ENCODE measurements around the gene NPM1.

NPM1 gene

DNA sequence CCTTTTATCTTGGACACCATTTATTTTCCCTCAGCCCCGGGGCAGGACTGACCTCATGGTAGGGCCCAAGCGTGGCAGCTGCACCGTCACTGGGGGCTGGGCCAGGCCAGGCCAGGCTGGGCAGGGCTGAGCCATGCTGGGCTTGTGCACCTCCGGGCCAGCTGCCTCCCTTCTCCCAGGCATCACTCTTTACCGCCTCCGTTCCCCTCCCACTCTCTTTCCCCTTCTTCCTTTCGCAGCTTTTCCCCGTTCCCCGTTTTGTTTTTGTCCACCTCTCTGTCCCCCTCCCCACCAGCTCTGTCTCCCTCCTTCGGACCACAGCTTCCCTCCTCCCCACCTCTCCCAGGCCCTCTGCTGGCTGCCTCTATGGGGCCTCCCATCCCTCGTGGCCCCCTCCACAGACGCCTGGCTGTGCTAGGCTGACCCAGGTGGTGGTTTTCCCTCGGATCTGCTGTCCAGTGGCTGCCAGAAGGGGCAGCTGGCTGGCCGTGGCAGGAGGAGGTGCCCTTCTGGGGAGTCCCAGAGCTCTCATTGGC, 49.7 kb downstream of the NPM1 start:
- ATAC-seq: no peak
- TF ChIP-seq TCF4 (CRISPR knock-in tag; IDR thresholded peaks at IDR 0.05; ENCODE audit: borderline replicate concordance): no peak
- no peak for TF ChIP-seq TOX (CRISPR knock-in tag; IDR thresholded peaks at IDR 0.05; ENCODE audit: borderline replicate concordance)
- TF ChIP-seq OSR1 (CRISPR knock-in tag; IDR thresholded peaks at IDR 0.05): no peak
- TF ChIP-seq SNAI2 (CRISPR knock-in tag; IDR thresholded peaks at IDR 0.05): no peak
- TF ChIP-seq, protein P1, sequence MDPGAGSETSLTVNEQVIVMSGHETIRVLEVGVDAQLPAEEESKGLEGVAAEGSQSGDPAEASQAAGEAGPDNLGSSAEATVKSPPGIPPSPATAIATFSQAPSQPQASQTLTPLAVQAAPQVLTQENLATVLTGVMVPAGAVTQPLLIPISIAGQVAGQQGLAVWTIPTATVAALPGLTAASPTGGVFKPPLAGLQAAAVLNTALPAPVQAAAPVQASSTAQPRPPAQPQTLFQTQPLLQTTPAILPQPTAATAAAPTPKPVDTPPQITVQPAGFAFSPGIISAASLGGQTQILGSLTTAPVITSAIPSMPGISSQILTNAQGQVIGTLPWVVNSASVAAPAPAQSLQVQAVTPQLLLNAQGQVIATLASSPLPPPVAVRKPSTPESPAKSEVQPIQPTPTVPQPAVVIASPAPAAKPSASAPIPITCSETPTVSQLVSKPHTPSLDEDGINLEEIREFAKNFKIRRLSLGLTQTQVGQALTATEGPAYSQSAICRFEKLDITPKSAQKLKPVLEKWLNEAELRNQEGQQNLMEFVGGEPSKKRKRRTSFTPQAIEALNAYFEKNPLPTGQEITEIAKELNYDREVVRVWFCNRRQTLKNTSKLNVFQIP (CRISPR knock-in tag; IDR thresholded peaks at IDR 0.05; ENCODE audit: borderline replicate concordance, low read depth): no peak
- TF ChIP-seq PPARA (CRISPR knock-in tag; IDR thresholded peaks at IDR 0.05; ENCODE audit: borderline replicate concordance): no peak
- no peak for TF ChIP-seq ZFP3 (CRISPR knock-in tag; IDR thresholded peaks at IDR 0.05)
- TF ChIP-seq RARB (CRISPR knock-in tag; IDR thresholded peaks at IDR 0.05): no peak
- TF ChIP-seq ZNF565 (CRISPR knock-in tag; conservative IDR thresholded peaks at IDR 0.05; ENCODE audit: low read depth): no peak
- TF ChIP-seq ESRRG (CRISPR knock-in tag; IDR thresholded peaks at IDR 0.05): no peak
- TF ChIP-seq, protein P2, sequence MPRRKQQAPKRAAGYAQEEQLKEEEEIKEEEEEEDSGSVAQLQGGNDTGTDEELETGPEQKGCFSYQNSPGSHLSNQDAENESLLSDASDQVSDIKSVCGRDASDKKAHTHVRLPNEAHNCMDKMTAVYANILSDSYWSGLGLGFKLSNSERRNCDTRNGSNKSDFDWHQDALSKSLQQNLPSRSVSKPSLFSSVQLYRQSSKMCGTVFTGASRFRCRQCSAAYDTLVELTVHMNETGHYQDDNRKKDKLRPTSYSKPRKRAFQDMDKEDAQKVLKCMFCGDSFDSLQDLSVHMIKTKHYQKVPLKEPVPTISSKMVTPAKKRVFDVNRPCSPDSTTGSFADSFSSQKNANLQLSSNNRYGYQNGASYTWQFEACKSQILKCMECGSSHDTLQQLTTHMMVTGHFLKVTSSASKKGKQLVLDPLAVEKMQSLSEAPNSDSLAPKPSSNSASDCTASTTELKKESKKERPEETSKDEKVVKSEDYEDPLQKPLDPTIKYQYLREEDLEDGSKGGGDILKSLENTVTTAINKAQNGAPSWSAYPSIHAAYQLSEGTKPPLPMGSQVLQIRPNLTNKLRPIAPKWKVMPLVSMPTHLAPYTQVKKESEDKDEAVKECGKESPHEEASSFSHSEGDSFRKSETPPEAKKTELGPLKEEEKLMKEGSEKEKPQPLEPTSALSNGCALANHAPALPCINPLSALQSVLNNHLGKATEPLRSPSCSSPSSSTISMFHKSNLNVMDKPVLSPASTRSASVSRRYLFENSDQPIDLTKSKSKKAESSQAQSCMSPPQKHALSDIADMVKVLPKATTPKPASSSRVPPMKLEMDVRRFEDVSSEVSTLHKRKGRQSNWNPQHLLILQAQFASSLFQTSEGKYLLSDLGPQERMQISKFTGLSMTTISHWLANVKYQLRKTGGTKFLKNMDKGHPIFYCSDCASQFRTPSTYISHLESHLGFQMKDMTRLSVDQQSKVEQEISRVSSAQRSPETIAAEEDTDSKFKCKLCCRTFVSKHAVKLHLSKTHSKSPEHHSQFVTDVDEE (CRISPR knock-in tag; IDR thresholded peaks at IDR 0.05): no peak
- no peak for TF ChIP-seq ZNF8 (CRISPR knock-in tag; IDR thresholded peaks at IDR 0.05)
- TF ChIP-seq ZNF70 (CRISPR knock-in tag; IDR thresholded peaks at IDR 0.05): no peak
- no peak for TF ChIP-seq ZFP30 (CRISPR knock-in tag; IDR thresholded peaks at IDR 0.05)
- no peak for TF ChIP-seq ARNTL (CRISPR knock-in tag; IDR thresholded peaks at IDR 0.05; ENCODE audit: borderline replicate concordance, low read depth)
- no peak for TF ChIP-seq BACH2 (CRISPR knock-in tag; IDR thresholded peaks at IDR 0.05; ENCODE audit: borderline replicate concordance)
- TF ChIP-seq GLIS3 (CRISPR knock-in tag; IDR thresholded peaks at IDR 0.05): no peak
- TF ChIP-seq, protein P3, sequence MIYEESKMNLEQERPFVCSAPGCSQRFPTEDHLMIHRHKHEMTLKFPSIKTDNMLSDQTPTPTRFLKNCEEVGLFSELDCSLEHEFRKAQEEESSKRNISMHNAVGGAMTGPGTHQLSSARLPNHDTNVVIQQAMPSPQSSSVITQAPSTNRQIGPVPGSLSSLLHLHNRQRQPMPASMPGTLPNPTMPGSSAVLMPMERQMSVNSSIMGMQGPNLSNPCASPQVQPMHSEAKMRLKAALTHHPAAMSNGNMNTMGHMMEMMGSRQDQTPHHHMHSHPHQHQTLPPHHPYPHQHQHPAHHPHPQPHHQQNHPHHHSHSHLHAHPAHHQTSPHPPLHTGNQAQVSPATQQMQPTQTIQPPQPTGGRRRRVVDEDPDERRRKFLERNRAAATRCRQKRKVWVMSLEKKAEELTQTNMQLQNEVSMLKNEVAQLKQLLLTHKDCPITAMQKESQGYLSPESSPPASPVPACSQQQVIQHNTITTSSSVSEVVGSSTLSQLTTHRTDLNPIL (CRISPR knock-in tag; IDR thresholded peaks at IDR 0.05; ENCODE audit: low read depth): no peak
- TF ChIP-seq ISL1 (CRISPR knock-in tag; IDR thresholded peaks at IDR 0.05): no peak
- TF ChIP-seq ZC3H10 (CRISPR knock-in tag; IDR thresholded peaks at IDR 0.05): no peak

DNA sequence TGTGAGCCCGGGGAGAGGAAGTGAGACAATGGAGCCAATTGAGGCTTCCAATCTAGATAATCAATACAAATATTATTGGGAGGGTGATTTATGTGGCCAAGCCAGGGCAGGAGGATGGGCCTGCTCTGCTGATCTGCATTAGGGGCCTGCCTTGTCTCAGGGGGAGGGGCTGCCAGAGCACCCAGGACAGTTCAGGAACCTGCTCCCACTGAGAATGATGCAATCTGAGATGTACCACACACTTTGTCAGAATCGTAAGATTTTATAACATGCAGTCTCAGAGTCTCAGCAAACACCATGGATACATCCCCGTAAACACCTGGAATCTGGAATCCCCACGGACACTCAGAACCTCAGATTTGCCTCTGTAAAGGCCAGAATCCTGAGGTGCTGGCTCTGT, 51.1 kb downstream of the NPM1 start:
- no peak for TF ChIP-seq ESRRG (CRISPR knock-in tag; IDR thresholded peaks at IDR 0.05)
- TF ChIP-seq CSDC2 (CRISPR knock-in tag; IDR thresholded peaks at IDR 0.05): no peak
- TF ChIP-seq, protein P2 (CRISPR knock-in tag; IDR thresholded peaks at IDR 0.05): no peak
- no peak for TF ChIP-seq ZNF70 (CRISPR knock-in tag; IDR thresholded peaks at IDR 0.05)
- no peak for TF ChIP-seq PPARA (CRISPR knock-in tag; IDR thresholded peaks at IDR 0.05; ENCODE audit: borderline replicate concordance)
- TF ChIP-seq TCF4 (CRISPR knock-in tag; IDR thresholded peaks at IDR 0.05; ENCODE audit: borderline replicate concordance): no peak
- no peak for TF ChIP-seq ZNF8 (CRISPR knock-in tag; IDR thresholded peaks at IDR 0.05)
- TF ChIP-seq TOX (CRISPR knock-in tag; IDR thresholded peaks at IDR 0.05; ENCODE audit: borderline replicate concordance): no peak
- ATAC-seq: no peak

DNA sequence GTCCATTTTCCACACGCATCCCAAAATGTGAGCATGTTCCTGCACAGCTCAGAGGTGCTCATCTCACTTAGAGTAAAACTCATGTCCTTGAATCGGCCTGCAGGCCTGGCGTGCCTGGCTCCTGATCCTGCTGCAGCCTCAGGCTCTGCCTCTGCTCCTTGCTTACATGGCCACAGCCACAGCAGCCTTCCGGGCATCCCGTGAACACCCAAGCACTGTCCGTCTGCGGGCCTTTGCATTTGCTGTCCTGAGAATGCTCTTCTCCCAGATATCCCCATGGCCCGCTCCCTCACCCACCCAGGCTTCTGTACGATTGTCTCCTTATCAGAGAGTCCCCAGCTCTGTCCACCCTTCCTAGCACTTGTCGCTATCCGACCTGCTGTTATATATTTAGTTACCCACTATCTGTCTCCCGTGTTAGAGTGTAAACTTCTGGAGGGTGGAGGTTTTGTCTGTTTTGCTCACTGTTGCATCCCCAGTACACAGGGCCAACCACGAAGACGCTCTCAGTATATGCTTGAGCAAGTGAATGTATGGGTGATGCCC, 53.7 kb downstream of the NPM1 start:
- no peak for ATAC-seq
- no peak for TF ChIP-seq BACH2 (CRISPR knock-in tag; IDR thresholded peaks at IDR 0.05; ENCODE audit: borderline replicate concordance)
- no peak for TF ChIP-seq PPARA (CRISPR knock-in tag; IDR thresholded peaks at IDR 0.05; ENCODE audit: borderline replicate concordance)
- no peak for TF ChIP-seq SNAI2 (CRISPR knock-in tag; IDR thresholded peaks at IDR 0.05)
- TF ChIP-seq ZFP3 (CRISPR knock-in tag; IDR thresholded peaks at IDR 0.05): no peak
- TF ChIP-seq, protein P4, sequence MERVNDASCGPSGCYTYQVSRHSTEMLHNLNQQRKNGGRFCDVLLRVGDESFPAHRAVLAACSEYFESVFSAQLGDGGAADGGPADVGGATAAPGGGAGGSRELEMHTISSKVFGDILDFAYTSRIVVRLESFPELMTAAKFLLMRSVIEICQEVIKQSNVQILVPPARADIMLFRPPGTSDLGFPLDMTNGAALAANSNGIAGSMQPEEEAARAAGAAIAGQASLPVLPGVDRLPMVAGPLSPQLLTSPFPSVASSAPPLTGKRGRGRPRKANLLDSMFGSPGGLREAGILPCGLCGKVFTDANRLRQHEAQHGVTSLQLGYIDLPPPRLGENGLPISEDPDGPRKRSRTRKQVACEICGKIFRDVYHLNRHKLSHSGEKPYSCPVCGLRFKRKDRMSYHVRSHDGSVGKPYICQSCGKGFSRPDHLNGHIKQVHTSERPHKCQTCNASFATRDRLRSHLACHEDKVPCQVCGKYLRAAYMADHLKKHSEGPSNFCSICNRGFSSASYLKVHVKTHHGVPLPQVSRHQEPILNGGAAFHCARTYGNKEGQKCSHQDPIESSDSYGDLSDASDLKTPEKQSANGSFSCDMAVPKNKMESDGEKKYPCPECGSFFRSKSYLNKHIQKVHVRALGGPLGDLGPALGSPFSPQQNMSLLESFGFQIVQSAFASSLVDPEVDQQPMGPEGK (CRISPR knock-in tag; IDR thresholded peaks at IDR 0.05; ENCODE audit: borderline replicate concordance): no peak
- no peak for TF ChIP-seq ZNF8 (CRISPR knock-in tag; IDR thresholded peaks at IDR 0.05)
- TF ChIP-seq, protein P3 (CRISPR knock-in tag; IDR thresholded peaks at IDR 0.05; ENCODE audit: low read depth): no peak
- no peak for TF ChIP-seq TCF4 (CRISPR knock-in tag; IDR thresholded peaks at IDR 0.05; ENCODE audit: borderline replicate concordance)
- no peak for TF ChIP-seq GLIS3 (CRISPR knock-in tag; IDR thresholded peaks at IDR 0.05)
- TF ChIP-seq, protein P1 (CRISPR knock-in tag; IDR thresholded peaks at IDR 0.05; ENCODE audit: borderline replicate concordance, low read depth): no peak
- no peak for TF ChIP-seq ZNF70 (CRISPR knock-in tag; IDR thresholded peaks at IDR 0.05)
- no peak for TF ChIP-seq ZC3H10 (CRISPR knock-in tag; IDR thresholded peaks at IDR 0.05)
- no peak for TF ChIP-seq ARNTL (CRISPR knock-in tag; IDR thresholded peaks at IDR 0.05; ENCODE audit: borderline replicate concordance, low read depth)
- TF ChIP-seq OSR1 (CRISPR knock-in tag; IDR thresholded peaks at IDR 0.05): no peak

Measured in SK-N-SH treated with all-trans-retinoic acid at 6 μM for 48 hours (cell line).